HepG2 (cell line): ENCODE measurements around the gene SHISA9. TPM values are rescaled to one million over a fixed set of nuclear protein-coding genes. Genes with fewer than 3 reads are reported as not detected.

Source experiments
- ATAC-seq: fragments of 200-7000 bp; cut with Tn5 transposase; 3 replicates; pipeline ENCODE4 v1.9.1; 2020; ENCODE audit warnings: mild to moderate bottlenecking, moderate library complexity
- BruUV-seq: library from RNA; stranded (reverse); fragments of 400-500 nt; replicated peaks from 2 replicates; lab custom pipeline; 2021; lab: Mats Ljungman, UMichigan
- CTCF ChIA-PET: fragments of 300-600 bp; formaldehyde crosslinking; extraction: SDS; loops from one replicate; lab custom pipeline; 2021; ENCODE audit warnings: low total read pairs, inconsistent platforms, low intra/inter-chr PET ratio; lab: Yijun Ruan, JAX
- POLR2A ChIA-PET: fragments of 350-600 bp; sonication (Branson Sonifier 250); formaldehyde crosslinking; loops from one replicate; lab custom pipeline; 2020; ENCODE audit warnings: antibody characterized with exemption, inconsistent platforms; lab: Yijun Ruan, JAX
- DNase-seq: peaks from one replicate; pipeline ENCODE4 v3.0.0-alpha.2; 2015; ENCODE audit warnings: low spot score
- FAIRE-seq: peaks from 3 replicates; lab custom pipeline; 2011; peaks lifted over from hg19 to GRCh38; lab: Jason Lieb, UNC
- H2AFZ ChIP-seq: one replicate; pipeline ENCODE4 v1.6.1; 2011; ENCODE audit warnings: low read length, inconsistent platforms
- H3K27ac ChIP-seq: fragments of 300-600 bp; 3 replicates; pipeline ENCODE4 v1.8.0; 2011; ENCODE audit warnings: mixed run types, mild to moderate bottlenecking, mixed read lengths, low read length, inconsistent platforms; ENCODE audit not compliant: insufficient read depth; ENCODE audit errors: extremely low read length
- H3K27me3 ChIP-seq, 2 experiments: fragments of 200-600 bp in 1 of 2; 2 replicates in 1 of 2; 3 replicates in 1 of 2; pipeline versions ENCODE4 v1.6.0 to v1.8.0; 2011; ENCODE audit warnings: low read length in 2 of 2, mild to moderate bottlenecking in 2 of 2, moderate library complexity in 2 of 2, inconsistent platforms in 1 of 2; ENCODE audit not compliant: insufficient read depth in 2 of 2, control insufficient read depth in 1 of 2
- H3K36me3 ChIP-seq, 2 experiments: fragments of 200-600 bp in 1 of 2; replicated peaks in 1 of 2; 2 replicates in 1 of 2; 3 replicates in 1 of 2; pipeline versions ENCODE4 v1.5.1 to v1.8.0; 2011; ENCODE audit warnings: low read length in 2 of 2, inconsistent platforms in 1 of 2; ENCODE audit not compliant: insufficient read depth in 2 of 2, control insufficient read depth in 1 of 2
- H3K4me1 ChIP-seq: 2 replicates; pipeline ENCODE4 v1.5.1; 2012; ENCODE audit warnings: low read length, inconsistent platforms; ENCODE audit not compliant: insufficient read depth
- H3K4me2 ChIP-seq: 2 replicates; pipeline ENCODE4 v1.6.0; 2011; ENCODE audit warnings: low read depth, low read length, inconsistent platforms
- H3K4me3 ChIP-seq, 3 experiments: fragments of 200-600 bp in 1 of 3; sonication (generic), shearing (Covaris generic) in 1 of 3; replicated peaks in 1 of 3; 2 replicates each; pipeline ENCODE4 v1.5.1; 2011 to 2016; ENCODE audit warnings: low read length in 3 of 3, inconsistent platforms in 2 of 3, low read depth in 2 of 3, mild to moderate bottlenecking in 2 of 3, control low read depth in 1 of 3, mixed read lengths in 1 of 3; ENCODE audit not compliant: insufficient read depth in 1 of 3
- H3K79me2 ChIP-seq: one replicate; pipeline ENCODE4 v1.6.1; 2011; ENCODE audit warnings: low read length, inconsistent platforms; ENCODE audit not compliant: insufficient read depth
- H3K9ac ChIP-seq: 2 replicates; pipeline ENCODE4 v1.6.0; 2011; ENCODE audit warnings: mild to moderate bottlenecking, low read depth, low read length, inconsistent platforms; ENCODE audit not compliant: insufficient read depth
- H3K9me3 ChIP-seq: 2 replicates; pipeline ENCODE4 v1.5.1; 2012; ENCODE audit warnings: mild to moderate bottlenecking, low read length
- H4K20me1 ChIP-seq: 2 replicates; pipeline ENCODE4 v1.6.0; 2011; ENCODE audit warnings: inconsistent platforms, mild to moderate bottlenecking, low read length, moderate library complexity; ENCODE audit not compliant: insufficient read depth
- ARHGAP35 ChIP-seq: sonication (generic); formaldehyde crosslinking; IDR thresholded peaks from 2 replicates; pipeline ENCODE4 v1.9.0; 2022; ENCODE audit warnings: mild to moderate bottlenecking, inconsistent platforms, moderate library complexity, missing genetic modification reagents, borderline replicate concordance
- ATRX ChIP-seq: sonication (generic); formaldehyde crosslinking; IDR thresholded peaks from 2 replicates; pipeline ENCODE4 v1.4.0; 2020; ENCODE audit warnings: missing genetic modification reagents, borderline replicate concordance
- CREB1 ChIP-seq, 2 experiments: fragments of 450-650 bp in 1 of 2; IDR thresholded peaks; 2 replicates each; pipeline ENCODE4 v1.6.1; 2016 to 2017; ENCODE audit warnings: control low read depth in 1 of 2, mild to moderate bottlenecking in 1 of 2, missing compliant biosample characterization in 1 of 2, missing genetic modification characterization in 1 of 2
- KAT7 ChIP-seq: IDR thresholded peaks from 2 replicates; pipeline ENCODE4 v1.6.1; 2018; ENCODE audit warnings: borderline replicate concordance, missing compliant biosample characterization
- MEF2D ChIP-seq: sonication (generic); formaldehyde crosslinking; IDR thresholded peaks from 2 replicates; pipeline ENCODE4 v1.5.1; 2020; ENCODE audit warnings: mild to moderate bottlenecking, missing genetic modification reagents
- MTF2 ChIP-seq: sonication (generic); formaldehyde crosslinking; IDR thresholded peaks from 2 replicates; pipeline ENCODE4 v1.5.0; 2020; ENCODE audit warnings: missing genetic modification reagents, borderline replicate concordance
- NAIF1 ChIP-seq: sonication (generic); formaldehyde crosslinking; IDR thresholded peaks from 2 replicates; pipeline ENCODE4 v1.5.0; 2020; ENCODE audit warnings: mild to moderate bottlenecking, missing genetic modification reagents, borderline replicate concordance
- TCF7 ChIP-seq: sonication (generic); IDR thresholded peaks from 2 replicates; pipeline ENCODE4 v1.6.1; 2016; ENCODE audit warnings: antibody characterized with exemption, low read depth
- ZFAT ChIP-seq: sonication (generic); formaldehyde crosslinking; conservative IDR thresholded peaks from 2 replicates; pipeline ENCODE4 v1.8.1; 2023; ENCODE audit warnings: missing genetic modification reagents, inconsistent platforms
- ZFY ChIP-seq: sonication (generic); formaldehyde crosslinking; IDR thresholded peaks from 2 replicates; pipeline ENCODE4 v1.4.0; 2020; ENCODE audit warnings: missing genetic modification reagents
- ZMYM3 ChIP-seq: sonication (generic); formaldehyde crosslinking; IDR thresholded peaks from 2 replicates; pipeline ENCODE4 v1.5.1; 2020; ENCODE audit warnings: mild to moderate bottlenecking, missing genetic modification reagents
- ZNF788 ChIP-seq: sonication (generic); formaldehyde crosslinking; IDR thresholded peaks from 2 replicates; pipeline ENCODE4 v1.5.0; 2020; ENCODE audit warnings: mild to moderate bottlenecking, missing genetic modification reagents, borderline replicate concordance
- ZNF816 ChIP-seq: sonication (generic); formaldehyde crosslinking; IDR thresholded peaks from 2 replicates; pipeline ENCODE4 v1.8.0; 2022; ENCODE audit warnings: missing genetic modification reagents, mild to moderate bottlenecking, borderline replicate concordance
- ZNF83 ChIP-seq: sonication (generic); formaldehyde crosslinking; IDR thresholded peaks from 2 replicates; pipeline ENCODE4 v1.4.0; 2020; ENCODE audit warnings: missing genetic modification reagents, mild to moderate bottlenecking, borderline replicate concordance
- WGBS: methylation state at CpG from one replicate; pipeline ENCODE4 v1.1.6; 2017; ENCODE audit warnings: low lambda C conversion rate; 5-methylcytosine and 5-hydroxymethylcytosine counted together
- in situ Hi-C: cut with HindIII; loops from 2 replicates; pipeline ENCODE4 v1.10.0; 2017; ENCODE audit warnings: low pct_unique_long_range_greater_than_20kb; ENCODE audit not compliant: extremely low pct_ligation_motif_present
- intact Hi-C: fragments of 100-400 bp; cut with micrococcal nuclease; formaldehyde crosslinking; loops from one replicate; pipeline ENCODE4 v1.10.0; 2022; ENCODE audit not compliant: unreplicated experiment
- polyA plus RNA-seq, 8 experiments: library from polyadenylated mRNA; depleted of rRNA in 3 of 8; stranded (reverse) in 7 of 8; unstranded in 1 of 8; fragments of >200 nt; fragmentation: Illumina TruSeq in 4 of 8; extraction: Trizol in 4 of 8; gene quantifications; 2 replicates each; pipeline versions ENCODE4 v1.2.1 to v1.2.3, GENCODE V29; 2011 to 2016; ENCODE audit warnings: low read depth in 4 of 8, missing spikeins in 1 of 8, mixed read lengths in 1 of 8; ENCODE audit not compliant: insufficient read depth in 1 of 8
- total RNA-seq, 5 experiments: library from RNA; depleted of rRNA; stranded (reverse); fragments of >200 nt; fragmentation: Illumina TruSeq; extraction: Trizol; gene quantifications; 2 replicates each; pipeline ENCODE4 v1.2.3, GENCODE V29; 2016; ENCODE audit warnings: low read depth in 1 of 5
- TF ChIP-seq, protein P1 (sequence below): sonication (generic); formaldehyde crosslinking; IDR thresholded peaks from 2 replicates; pipeline ENCODE4 v1.5.0; 2020; ENCODE audit warnings: missing genetic modification reagents
- TF ChIP-seq, protein P2 (sequence below): sonication (generic); formaldehyde crosslinking; IDR thresholded peaks from 2 replicates; pipeline ENCODE4 v1.4.0; 2020; ENCODE audit warnings: mild to moderate bottlenecking, missing genetic modification reagents
- TF ChIP-seq, protein P3 (sequence below): sonication (generic); formaldehyde crosslinking; IDR thresholded peaks from 2 replicates; pipeline ENCODE4 v1.9.0; 2021; ENCODE audit warnings: missing genetic modification reagents, mild to moderate bottlenecking, borderline replicate concordance
- TF ChIP-seq, protein P4 (sequence below): IDR thresholded peaks from 2 replicates; pipeline ENCODE4 v1.6.1; 2016; ENCODE audit warnings: low read depth

The SHISA9 gene
- total and polyA plus RNA-seq, 2 of the 13 experiments (the other 11 are each of a cell fraction or from before 2014, with no cell fraction given), result 0.01 TPM; not detected in 1

DNA sequence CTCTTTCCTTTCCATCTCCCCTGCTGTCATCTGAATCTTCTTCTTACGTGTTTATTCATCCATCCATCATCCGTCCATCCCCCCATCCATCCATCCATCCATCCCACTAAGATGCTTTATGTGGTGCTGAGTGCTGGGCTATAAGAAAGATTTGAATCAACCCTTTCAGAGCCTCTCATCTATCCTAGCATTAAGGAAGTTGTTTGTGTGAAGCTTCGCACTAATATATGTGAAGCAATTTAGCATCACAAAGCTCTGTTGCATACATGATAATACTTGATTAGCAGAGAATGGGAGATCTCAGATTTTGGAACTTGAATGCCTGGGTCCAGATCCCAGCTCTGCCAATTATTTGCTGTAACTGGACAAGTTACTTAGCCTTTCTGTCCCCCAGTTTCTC is 255.7 kb downstream of the SHISA9 start:
- POLR2A ChIA-PET, result no interaction called here
- FAIRE-seq, result no peak
- TF ChIP-seq CREB1 (IDR thresholded peaks at IDR 0.05), result no peak
- TF ChIP-seq CREB1 (CRISPR knock-in tag; IDR thresholded peaks at IDR 0.05), result no peak
- TF ChIP-seq ATRX (CRISPR knock-in tag), result no peak
- TF ChIP-seq, protein P1, sequence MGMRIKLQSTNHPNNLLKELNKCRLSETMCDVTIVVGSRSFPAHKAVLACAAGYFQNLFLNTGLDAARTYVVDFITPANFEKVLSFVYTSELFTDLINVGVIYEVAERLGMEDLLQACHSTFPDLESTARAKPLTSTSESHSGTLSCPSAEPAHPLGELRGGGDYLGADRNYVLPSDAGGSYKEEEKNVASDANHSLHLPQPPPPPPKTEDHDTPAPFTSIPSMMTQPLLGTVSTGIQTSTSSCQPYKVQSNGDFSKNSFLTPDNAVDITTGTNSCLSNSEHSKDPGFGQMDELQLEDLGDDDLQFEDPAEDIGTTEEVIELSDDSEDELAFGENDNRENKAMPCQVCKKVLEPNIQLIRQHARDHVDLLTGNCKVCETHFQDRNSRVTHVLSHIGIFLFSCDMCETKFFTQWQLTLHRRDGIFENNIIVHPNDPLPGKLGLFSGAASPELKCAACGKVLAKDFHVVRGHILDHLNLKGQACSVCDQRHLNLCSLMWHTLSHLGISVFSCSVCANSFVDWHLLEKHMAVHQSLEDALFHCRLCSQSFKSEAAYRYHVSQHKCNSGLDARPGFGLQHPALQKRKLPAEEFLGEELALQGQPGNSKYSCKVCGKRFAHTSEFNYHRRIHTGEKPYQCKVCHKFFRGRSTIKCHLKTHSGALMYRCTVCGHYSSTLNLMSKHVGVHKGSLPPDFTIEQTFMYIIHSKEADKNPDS (CRISPR knock-in tag), result no peak
- TF ChIP-seq, protein P2, sequence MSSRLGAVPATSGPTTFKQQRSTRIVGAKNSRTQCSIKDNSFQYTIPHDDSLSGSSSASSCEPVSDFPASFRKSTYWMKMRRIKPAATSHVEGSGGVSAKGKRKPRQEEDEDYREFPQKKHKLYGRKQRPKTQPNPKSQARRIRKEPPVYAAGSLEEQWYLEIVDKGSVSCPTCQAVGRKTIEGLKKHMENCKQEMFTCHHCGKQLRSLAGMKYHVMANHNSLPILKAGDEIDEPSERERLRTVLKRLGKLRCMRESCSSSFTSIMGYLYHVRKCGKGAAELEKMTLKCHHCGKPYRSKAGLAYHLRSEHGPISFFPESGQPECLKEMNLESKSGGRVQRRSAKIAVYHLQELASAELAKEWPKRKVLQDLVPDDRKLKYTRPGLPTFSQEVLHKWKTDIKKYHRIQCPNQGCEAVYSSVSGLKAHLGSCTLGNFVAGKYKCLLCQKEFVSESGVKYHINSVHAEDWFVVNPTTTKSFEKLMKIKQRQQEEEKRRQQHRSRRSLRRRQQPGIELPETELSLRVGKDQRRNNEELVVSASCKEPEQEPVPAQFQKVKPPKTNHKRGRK (CRISPR knock-in tag), result no peak
- TF ChIP-seq, protein P3, sequence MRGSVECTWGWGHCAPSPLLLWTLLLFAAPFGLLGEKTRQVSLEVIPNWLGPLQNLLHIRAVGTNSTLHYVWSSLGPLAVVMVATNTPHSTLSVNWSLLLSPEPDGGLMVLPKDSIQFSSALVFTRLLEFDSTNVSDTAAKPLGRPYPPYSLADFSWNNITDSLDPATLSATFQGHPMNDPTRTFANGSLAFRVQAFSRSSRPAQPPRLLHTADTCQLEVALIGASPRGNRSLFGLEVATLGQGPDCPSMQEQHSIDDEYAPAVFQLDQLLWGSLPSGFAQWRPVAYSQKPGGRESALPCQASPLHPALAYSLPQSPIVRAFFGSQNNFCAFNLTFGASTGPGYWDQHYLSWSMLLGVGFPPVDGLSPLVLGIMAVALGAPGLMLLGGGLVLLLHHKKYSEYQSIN (CRISPR knock-in tag), result no peak
- TF ChIP-seq ARHGAP35 (CRISPR knock-in tag), result no peak
- no peak for TF ChIP-seq NAIF1
- no peak for TF ChIP-seq ZNF83
- TF ChIP-seq TCF7, result no peak
- TF ChIP-seq, protein P4, sequence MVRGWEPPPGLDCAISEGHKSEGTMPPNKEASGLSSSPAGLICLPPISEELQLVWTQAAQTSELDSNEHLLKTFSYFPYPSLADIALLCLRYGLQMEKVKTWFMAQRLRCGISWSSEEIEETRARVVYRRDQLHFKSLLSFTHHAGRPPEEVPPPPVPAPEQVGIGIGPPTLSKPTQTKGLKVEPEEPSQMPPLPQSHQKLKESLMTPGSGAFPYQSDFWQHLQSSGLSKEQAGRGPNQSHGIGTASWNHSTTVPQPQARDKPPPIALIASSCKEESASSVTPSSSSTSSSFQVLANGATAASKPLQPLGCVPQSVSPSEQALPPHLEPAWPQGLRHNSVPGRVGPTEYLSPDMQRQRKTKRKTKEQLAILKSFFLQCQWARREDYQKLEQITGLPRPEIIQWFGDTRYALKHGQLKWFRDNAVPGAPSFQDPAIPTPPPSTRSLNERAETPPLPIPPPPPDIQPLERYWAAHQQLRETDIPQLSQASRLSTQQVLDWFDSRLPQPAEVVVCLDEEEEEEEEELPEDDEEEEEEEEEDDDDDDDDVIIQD (CRISPR knock-in tag), result no peak
- TF ChIP-seq KAT7, result no peak
- TF ChIP-seq ZFY (CRISPR knock-in tag), result no peak
- no peak for TF ChIP-seq ZNF816
- TF ChIP-seq ZNF788 (CRISPR knock-in tag), result no peak
- no peak for TF ChIP-seq MTF2
- TF ChIP-seq ZFAT, result no peak
- TF ChIP-seq MEF2D, result no peak
- no peak for TF ChIP-seq ZMYM3 (CRISPR knock-in tag)

More for the DNA sequence above, 255.7 kb downstream of the SHISA9 start:
- CTCF ChIA-PET, result no interaction called here
- intact Hi-C loops (no loop called here), in situ Hi-C loops (no loop called here)
- 50% methylated on average over 3 of the region's 3 CpGs for WGBS
- H3K79me2 ChIP-seq, result no peaks in the 10 kb centered on the region
- no peaks in the 10 kb centered on the region for H4K20me1 ChIP-seq
- no peak overlapping the region for H2AFZ ChIP-seq
- BruUV-seq, result no TSS peak
- H3K4me2 ChIP-seq, result no peak overlapping the region
- no peaks in the 10 kb centered on the region for H3K4me1 ChIP-seq
- H3K27ac ChIP-seq, result no peak overlapping the region
- no peak overlapping the region for H3K9ac ChIP-seq
- no peak for ATAC-seq
- H3K4me3 ChIP-seq, result no peak overlapping the region
- H3K36me3 ChIP-seq, result no peaks in the 10 kb centered on the region
- H3K9me3 ChIP-seq, result no peaks in the 10 kb centered on the region
- no peak for DNase-seq
- H3K27me3 ChIP-seq, result no peaks in the 10 kb centered on the region
